Midbrain (tissue), 1 donor: ENCODE results near the gene MARK3.
"Not testable (repeated sequence)": the region's sequence is repeated elsewhere in the genome, so short reads cannot be mapped to it uniquely, and the experiment has no call there.

Source experiments
- DNase-seq: peaks from one replicate; lab custom pipeline; 2025; lab: John Stamatoyannopoulos, UW

The MARK3 gene

GRCh38 chr14:103385152-103385928 lies at the start of gene MARK3:
Gene MARK3 (plus strand): TSS chr14:103385415. CDS start chr14:103386030, 615 bp downstream.
- peak; percentile 97 for DNase-seq

DNA sequence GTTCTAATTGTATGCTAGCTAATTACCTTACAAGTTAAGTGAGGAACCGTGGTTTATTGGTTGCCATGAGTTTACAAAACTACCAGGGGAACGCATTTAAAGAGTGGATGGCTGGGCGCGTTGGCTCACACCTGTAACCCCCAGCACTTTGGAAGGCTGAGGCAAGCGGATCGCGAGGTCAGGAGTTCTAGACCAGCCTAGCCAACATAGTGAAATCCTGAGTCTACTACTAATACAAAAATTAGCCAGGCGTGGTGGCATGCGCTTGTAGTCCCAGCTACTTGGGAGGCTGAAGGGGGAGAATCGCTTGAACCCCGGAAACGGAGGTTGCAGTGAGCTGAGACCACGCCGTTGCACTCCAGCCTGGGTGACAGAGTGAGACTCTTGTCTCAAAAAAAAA lies 49.0 kb upstream of the MARK3 start:
- DNase-seq: no peak

DNA sequence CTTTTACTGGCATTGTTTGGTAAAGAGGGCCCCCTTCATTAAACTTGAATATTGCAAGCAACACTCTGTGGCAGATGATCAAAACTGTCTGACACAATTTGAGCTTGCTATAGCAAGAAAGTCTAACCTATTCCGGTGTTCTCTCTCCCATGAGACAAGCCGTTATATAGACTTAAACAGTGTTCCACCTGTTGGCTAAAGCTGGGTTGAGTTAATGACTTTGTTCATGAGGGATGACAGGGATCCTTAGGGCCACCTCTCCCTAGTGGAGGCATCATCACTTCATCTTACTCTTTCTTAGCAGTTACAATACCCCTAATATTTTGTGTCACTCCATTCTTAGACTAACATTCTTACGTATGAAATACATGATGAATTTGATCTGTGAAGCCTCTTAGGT lies 47.4 kb upstream of the MARK3 start:
- DNase-seq: no peak

DNA sequence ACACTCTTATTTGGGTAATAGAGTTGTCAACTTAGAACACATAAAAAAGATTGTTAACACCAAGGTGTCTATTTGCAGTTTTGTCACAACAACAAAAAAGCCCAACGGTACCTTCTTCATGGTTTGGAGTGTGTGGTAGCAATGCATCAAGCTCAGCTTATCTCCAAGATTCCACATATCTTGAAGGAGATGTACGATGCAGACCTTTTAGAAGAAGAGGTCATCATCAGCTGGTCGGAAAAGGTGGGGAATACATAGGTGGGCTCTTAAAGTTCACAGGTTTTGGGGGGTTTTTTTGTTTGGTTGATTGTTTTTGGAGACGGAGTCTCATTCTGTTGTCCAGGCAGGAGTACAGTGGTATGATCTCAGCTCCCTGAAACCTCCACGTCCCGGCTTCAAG lies 45.7 kb upstream of the MARK3 start:
- DNase-seq: no peak

DNA sequence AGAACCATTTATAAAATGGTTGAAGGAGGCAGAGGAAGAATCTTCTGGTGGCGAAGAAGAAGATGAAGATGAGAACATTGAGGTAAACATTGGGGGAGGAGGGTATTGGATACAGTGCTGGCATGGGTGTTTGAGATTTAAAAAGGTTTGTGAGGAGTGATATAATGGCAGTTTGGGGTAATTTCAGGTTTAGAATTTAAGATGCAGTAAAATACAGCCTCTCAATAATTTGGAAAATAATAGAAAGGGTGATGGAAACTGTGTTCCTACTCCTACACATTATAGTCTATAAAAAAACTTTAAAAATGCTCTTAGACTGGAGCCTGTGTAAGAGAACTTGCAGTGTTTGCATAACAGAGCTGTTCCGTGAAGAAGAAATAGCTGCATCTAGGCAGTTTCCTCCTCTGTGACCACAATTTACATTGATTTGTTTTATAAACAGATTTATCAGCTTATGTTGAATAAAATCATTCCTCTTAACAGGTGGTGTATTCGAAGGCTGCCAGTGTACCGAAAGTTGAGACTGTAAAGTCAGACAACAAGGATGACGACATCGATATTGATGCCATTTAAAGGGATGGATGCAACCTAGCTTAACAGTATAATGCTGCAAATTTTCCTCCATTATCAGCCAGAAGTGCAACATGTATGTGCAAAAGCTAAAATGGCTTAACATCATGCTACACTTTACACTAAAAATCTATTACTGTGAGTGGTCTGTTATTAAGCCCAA lies 44.6 kb upstream of the MARK3 start:
- DNase-seq: no peak

DNA sequence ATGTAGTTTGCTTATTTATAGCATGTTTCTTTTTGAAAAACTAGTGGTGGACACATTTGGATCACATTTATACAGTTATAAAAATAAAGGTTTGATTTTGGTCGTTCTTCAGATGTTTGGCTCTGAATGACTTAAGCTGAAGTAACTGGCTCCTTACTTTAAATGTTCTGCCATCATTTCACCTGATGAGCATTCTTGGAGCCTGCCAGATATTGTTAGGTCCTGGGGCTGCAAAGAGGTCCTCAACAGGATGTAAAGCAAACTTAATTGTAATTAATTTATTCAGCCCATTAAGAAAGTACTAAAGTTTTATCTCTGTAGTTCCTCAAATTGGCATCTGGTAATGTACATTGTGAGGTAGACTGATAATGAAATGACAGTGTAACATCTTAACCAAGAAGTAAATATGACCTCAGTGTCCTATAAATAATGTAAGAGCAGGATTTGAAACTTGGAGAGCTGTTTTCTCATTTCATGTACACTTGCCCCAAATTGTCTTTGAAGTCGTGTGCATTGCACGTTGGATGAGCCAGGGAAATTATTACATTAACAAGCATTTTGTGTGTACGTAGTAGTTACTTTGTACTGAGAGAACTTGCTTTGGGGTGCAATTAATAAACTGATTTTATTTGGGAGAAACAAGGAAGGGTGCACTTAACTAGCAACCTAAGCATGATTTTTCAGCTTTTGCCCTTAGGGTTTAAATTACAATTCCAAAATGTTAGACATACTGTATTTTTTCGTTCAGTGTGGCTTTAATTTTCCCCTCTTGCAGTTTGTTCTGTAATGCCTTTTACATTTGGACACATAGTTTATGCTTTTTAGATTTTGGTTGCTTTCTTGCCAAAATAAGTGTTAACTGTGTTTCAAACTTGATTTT lies 43.7 kb upstream of the MARK3 start:
- DNase-seq: no peak

- DNase-seq: no peak
Observed at GRCh38 chr14:103343164-103343879, 41.9 kb upstream of the MARK3 start.

DNA sequence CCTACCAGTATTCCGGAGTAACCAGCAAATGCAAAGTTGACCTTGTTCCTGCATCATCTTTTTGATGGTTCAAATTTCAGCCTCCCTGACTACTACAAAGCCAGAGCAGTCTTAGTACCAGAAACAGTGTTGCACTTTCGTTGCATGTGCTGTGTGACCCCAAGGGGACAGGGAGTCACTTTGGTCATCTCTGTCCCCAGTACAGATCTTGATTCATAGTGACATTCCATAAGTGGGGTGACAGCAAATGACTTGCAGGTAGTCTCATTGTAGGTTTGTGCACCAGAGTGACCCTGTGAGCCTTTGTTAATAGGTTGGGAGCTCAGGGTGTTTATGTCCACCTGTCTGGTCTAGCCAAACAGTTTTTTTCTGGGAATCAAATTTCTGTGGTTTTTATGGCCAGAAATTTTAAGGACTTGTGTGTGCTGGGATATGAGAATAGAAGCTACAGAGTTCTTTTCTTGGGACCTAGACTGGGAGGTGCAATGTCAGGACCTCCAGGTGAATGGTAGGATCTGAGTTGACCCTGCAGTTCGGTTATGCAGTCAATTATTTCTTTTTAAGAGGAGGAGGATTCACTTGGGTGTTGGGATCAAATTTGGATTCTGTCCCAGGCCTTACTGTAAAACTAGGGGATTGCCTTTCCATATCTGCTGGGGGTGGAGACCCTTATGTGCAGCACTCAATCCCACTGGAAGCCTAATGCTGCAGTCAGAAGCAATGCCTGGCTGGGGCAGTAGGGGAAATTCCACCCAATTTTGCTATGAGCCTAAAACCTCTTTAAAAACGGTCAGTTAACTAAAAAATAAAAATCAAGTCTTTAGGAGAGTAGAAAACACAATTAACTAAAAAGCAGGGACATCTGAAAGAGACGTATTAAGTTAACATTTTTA lies 41.1 kb upstream of the MARK3 start:
- DNase-seq: no peak

- DNase-seq: no peak
Observed at GRCh38 chr14:103346286-103346685, 38.9 kb upstream of the MARK3 start.

DNA sequence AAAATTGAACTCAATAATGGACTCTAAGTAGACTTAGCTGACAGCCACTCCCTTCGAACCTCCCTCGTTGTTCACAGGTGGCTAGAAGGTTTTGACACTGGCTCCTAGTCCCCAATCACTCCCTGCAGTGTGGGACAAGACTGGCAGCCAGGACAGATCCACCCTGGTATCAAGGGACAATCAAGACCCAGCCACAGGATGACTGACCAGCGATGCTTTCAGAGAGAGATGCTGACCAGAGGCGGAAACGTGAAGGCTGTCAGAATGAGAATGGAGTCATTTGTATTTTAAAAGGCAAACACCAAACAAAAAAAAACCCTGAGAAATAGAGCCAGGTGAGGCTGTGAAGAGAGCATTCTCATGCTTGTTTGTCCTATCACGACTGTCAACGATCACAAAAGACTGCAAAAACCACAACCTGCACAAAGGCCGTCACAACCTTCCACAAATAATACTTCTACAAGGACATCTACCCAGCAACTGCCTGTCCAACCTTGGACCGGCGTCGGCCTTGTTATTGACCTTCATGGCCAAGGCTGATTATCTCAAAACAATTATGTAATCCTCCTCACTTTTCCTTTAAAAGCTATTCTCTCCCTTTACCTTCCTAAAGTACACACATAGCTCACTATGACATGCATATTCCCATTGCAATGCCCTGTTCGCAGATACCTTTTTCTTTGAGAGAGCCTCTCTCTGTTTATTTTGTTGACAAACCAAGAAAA lies 38.0 kb upstream of the MARK3 start:
- DNase-seq: no peak

DNA sequence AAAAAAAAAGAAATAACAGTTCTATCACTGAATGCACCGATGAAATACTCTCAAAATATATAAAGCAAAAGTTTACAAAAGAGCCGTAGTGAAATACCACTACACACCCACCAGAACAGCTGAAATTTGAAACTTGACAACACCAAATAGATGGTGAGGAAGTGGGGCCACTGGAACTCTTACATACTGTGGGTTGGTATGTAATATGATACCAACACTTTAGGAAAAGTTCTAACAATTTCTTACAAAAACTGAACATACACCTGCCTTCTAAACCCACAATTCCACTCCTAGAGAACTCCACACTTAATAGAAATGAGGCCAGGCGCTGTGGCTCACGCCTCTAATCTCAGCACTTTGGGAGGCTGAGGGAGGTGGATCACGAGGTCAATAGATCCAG lies 37.1 kb upstream of the MARK3 start:
- no peak for DNase-seq

DNA sequence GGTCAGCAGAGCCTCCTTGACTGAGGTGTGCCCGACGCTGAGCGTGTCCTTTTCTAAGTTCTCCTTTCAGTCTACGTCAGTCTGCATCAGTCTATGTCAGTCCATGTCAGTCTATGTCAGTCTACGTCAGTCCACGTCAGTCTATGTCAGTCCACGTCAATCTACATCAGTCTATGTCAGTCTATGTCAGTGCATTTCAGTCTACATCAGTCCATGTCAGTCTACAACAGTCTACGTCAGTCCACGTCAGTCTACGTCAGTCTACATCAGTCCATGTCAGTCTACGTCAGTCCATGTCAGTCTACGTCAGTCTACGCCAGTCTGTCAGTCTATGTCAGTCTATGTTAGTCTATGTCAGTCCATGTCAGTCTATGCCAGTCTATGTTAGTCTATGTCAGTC lies 35.2 kb upstream of the MARK3 start:
- DNase-seq: no peak

- DNase-seq: no peak
Observed at GRCh38 chr14:103353362-103353761, 31.9 kb upstream of the MARK3 start.

DNA sequence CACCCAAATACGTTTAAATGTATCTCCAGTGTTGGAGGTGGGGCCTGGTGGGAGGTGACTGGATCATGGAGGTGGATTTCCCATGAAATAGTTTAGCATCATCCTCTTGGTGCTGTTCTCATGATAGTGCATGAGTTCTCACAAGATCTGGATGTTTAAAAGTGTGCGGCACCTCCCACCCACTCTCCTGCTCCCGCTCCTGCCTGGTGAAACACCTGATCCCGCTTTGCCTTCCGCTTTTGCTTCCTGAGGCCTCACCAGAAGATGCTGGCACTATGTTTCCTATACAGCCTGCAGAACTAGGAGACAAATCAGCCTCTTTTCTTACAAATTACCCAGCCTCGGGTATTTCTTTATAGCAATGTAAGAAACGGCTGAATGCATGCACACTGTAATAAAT lies 31.1 kb upstream of the MARK3 start:
- no peak for DNase-seq

DNA sequence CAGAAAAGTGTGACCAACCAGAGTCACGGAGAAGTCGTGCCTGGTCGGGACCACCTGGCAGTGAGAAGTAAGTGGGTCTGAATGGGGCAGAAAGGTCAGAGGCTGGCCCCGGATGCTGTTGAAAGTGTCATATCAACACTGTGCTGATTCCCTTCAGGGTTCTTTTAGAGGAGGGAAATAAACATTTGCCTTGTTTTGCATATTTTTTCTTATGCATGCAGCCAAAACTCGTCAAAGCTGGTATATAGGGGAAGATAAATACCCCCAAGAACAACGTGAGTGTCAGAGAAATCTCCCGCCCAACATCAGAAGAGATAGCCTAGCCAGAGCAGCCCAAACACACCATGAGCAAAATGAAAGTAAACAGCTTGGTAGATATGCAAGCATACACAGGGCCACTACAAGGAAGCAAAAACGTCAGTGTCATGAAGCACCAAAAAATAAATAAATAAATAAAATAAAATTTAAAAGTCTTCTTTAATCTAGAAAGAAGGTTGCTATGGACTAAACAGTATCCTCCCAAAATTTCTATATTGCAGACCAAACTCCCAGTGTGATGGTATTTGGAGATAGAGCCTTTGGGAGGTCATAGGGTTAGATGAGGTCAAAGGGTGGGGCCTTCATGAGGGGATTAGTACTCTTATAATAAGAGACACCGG lies 29.1 kb upstream of the MARK3 start:
- DNase-seq: no peak

DNA sequence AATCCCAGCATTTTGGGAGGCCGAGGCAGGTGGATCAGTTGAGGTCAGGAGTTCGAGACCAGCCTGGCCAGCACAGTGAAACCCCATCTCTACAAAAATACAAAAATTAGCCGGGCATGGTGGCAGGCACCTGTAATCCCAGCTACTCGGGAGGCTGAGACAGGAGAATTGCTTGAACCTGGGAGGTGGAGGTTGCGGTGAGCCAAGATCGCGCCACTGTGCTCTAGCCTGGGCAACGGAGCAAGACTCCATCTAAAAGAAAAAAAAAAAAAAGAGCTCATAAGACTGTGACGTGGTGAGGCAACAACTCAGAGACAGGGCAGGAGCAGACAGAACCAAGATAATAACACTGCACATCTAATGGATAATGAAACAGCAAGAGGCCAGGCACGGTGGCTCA lies 27.7 kb upstream of the MARK3 start:
- DNase-seq: not testable (repeated sequence)

DNA sequence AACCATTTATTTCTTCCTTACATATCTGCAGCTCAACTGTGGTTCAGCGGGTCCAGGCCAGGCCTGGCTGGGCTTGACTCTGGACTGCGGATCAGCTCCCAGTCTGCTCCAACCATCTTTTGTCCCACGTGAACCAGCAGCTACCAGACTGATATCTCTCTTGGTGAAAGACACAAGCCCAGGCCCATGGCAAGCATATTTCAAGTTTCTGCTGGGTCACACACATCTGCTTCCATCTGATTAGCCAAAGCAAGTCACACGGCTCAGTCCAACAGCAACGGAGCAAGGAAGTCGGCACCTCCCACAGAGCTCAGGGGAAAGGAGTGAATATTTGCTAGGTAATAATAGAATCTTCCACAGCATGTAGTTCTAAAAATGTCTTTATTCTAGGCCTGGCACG lies 24.7 kb upstream of the MARK3 start:
- DNase-seq: no peak

DNA sequence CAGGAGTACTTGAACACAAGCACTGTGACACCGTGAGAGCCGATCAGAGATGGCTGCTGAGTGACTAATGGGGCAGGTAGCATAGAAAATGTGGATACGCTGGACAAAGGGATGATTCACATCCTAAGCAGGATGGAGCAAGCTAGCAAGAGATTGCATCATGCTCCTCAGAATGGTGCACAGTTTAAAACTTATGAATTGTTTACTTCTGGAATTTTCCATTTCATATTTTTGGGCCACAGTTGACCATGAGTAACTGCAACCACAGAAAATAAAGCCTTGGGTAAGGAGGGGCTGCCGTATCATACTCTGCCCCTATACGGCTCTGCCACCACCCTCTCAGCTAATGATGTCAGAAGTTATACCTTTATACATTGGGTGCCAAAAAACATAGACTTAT lies 23.3 kb upstream of the MARK3 start:
- no peak for DNase-seq

- DNase-seq: no peak
Observed at GRCh38 chr14:103362780-103363179, 22.4 kb upstream of the MARK3 start.

DNA sequence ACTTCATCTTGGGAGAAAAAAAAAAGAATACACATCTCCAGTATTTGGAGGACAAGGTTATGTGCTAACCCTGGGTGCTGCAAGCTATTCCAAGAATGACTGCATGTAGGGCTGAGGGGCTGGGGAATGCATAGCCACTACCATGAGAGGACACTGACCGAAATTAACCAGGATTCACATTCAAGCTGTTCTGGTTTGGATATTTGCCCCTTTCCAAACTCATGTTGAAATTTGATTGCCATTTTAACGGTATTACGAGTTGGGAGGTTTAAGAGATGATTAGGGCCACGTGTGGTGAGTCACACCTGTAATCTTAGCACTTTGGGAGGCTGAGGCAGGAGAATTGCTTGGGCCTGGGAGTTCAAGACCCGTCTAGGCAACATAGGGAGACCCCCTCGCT lies 18.5 kb upstream of the MARK3 start:
- no peak for DNase-seq
